Keratinocyte (primary cell): ENCODE data around the gene GREM2.

Experiments
- EZH2 ChIP-seq: IDR thresholded peaks from one replicate; pipeline ENCODE4 v1.6.1; 2012; ENCODE audit warnings: inconsistent platforms, mild to moderate bottlenecking, low read length, moderate library complexity
- TF ChIP-seq, protein P1 (sequence below), 3 experiments: IDR thresholded peaks in 1 of 3; conservative IDR thresholded peaks in 1 of 3; optimal IDR thresholded peaks in 1 of 3; 2 replicates in 2 of 3; 3 replicates in 1 of 3; pipeline versions ENCODE3 to v1.5.1; 2011; ENCODE audit warnings: low read length in 3 of 3, mild to moderate bottlenecking in 3 of 3, moderate library complexity in 2 of 3, control low read depth in 1 of 3, inconsistent platforms in 1 of 3; ENCODE audit not compliant: insufficient read depth in 2 of 3; ENCODE audit errors: extremely low read depth in 1 of 3

GRCh38 chr1:240582953-240583352 lies 29.0 kb downstream of the GREM2 start:
- TF ChIP-seq, protein P1, sequence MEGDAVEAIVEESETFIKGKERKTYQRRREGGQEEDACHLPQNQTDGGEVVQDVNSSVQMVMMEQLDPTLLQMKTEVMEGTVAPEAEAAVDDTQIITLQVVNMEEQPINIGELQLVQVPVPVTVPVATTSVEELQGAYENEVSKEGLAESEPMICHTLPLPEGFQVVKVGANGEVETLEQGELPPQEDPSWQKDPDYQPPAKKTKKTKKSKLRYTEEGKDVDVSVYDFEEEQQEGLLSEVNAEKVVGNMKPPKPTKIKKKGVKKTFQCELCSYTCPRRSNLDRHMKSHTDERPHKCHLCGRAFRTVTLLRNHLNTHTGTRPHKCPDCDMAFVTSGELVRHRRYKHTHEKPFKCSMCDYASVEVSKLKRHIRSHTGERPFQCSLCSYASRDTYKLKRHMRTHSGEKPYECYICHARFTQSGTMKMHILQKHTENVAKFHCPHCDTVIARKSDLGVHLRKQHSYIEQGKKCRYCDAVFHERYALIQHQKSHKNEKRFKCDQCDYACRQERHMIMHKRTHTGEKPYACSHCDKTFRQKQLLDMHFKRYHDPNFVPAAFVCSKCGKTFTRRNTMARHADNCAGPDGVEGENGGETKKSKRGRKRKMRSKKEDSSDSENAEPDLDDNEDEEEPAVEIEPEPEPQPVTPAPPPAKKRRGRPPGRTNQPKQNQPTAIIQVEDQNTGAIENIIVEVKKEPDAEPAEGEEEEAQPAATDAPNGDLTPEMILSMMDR (optimal IDR thresholded peaks at IDR 0.05 in 1 of 3, IDR thresholded peaks at IDR 0.05 in 1 of 3, conservative IDR thresholded peaks at IDR 0.05 in 1 of 3; ENCODE audit: extremely low read depth in 1 of 3, insufficient read depth in 2 of 3, low read length in 3 of 3): no peak
- TF ChIP-seq EZH2: no peak
